GM18505 (cell line): ENCODE measurements around the gene FBRS.

ENCODE experiments used
- ATAC-seq: cut with Tn5 transposase; IDR thresholded peaks from one replicate; pipeline ENCODE4 v1.9.1; 2021; ENCODE audit not compliant: unreplicated experiment
- POLR2A ChIP-seq: IDR thresholded peaks from 4 replicates; pipeline ENCODE4 v1.6.1; 2011; ENCODE audit warnings: borderline replicate concordance; ENCODE audit not compliant: insufficient read depth, insufficient read length; ENCODE audit errors: extremely low read depth

The FBRS gene

GRCh38 chr16:30657866-30658730, at the start of gene FBRS:
FBRS (plus strand) TSS chr16:30658431; CDS start chr16:30659519, 1,088 bp downstream.
- peak; percentile 77 for TF ChIP-seq POLR2A
- peak; percentile 62 for ATAC-seq

- peak; percentile 29 for ATAC-seq
- TF ChIP-seq POLR2A: no peak
Observed at GRCh38 chr16:30609002-30609925, 49.0 kb upstream of the FBRS start.

- ATAC-seq: peak; percentile 82
- TF ChIP-seq POLR2A: peak; percentile 84
Observed at GRCh38 chr16:30609926-30610839, 48.0 kb upstream of the FBRS start, which contains the start of gene ZNF689. ZNF689 (minus strand) TSS chr16:30610389; CDS start chr16:30610041, 348 bp downstream.

- TF ChIP-seq POLR2A: no peak
- ATAC-seq: no peak
Observed at GRCh38 chr16:30615358-30616091, 42.7 kb upstream of the FBRS start.

- ATAC-seq: no peak
- TF ChIP-seq POLR2A: no peak
Observed at GRCh38 chr16:30619202-30619601, 39.0 kb upstream of the FBRS start.

- no peak for ATAC-seq
- TF ChIP-seq POLR2A: no peak
Observed at GRCh38 chr16:30619638-30620037, 38.6 kb upstream of the FBRS start.

GRCh38 chr16:30620169-30620568, 38.1 kb upstream of the FBRS start:
- no peak for TF ChIP-seq POLR2A
- no peak for ATAC-seq

GRCh38 chr16:30621765-30622164, 36.5 kb upstream of the FBRS start:
- no peak for ATAC-seq
- TF ChIP-seq POLR2A: no peak

GRCh38 chr16:30622455-30623032, 35.7 kb upstream of the FBRS start:
- ATAC-seq: no peak
- TF ChIP-seq POLR2A: no peak

- TF ChIP-seq POLR2A: no peak
- ATAC-seq: no peak
Observed at GRCh38 chr16:30623536-30624283, 34.5 kb upstream of the FBRS start.

GRCh38 chr16:30626236-30626635, 32.0 kb upstream of the FBRS start:
- ATAC-seq: no peak
- TF ChIP-seq POLR2A: no peak
